ENCODE data around the gene CIC. TPM values are rescaled to one million over a fixed set of nuclear protein-coding genes. Genes with fewer than 3 reads are reported as not detected.

The CIC gene
- total and polyA plus RNA-seq, 2 of the 13 experiments (the other 11 are each of a cell fraction or from before 2014, with no cell fraction given), result 5.9 to 8.0 TPM

GRCh38 chr19:42268704-42269477, at the start of gene CIC (continued):
- no peak for TF ChIP-seq MLX (CRISPR knock-in tag; IDR thresholded peaks at IDR 0.05)
- TF ChIP-seq ZNF770 (CRISPR knock-in tag; IDR thresholded peaks at IDR 0.05), result no peak
- peak; percentile 99 for TF ChIP-seq ZNF143 (CRISPR knock-in tag; IDR thresholded peaks at IDR 0.05)
- TF ChIP-seq SRSF1 (optimal IDR thresholded peaks at IDR 0.05; ENCODE audit: low read depth, low read length), result peak; percentile 26
- no peak for TF ChIP-seq CERS6 (CRISPR knock-in tag; IDR thresholded peaks at IDR 0.05)
- no peak for TF ChIP-seq ZNF704 (CRISPR knock-in tag; IDR thresholded peaks at IDR 0.05; ENCODE audit: borderline replicate concordance)
- TF ChIP-seq TBX3 (IDR thresholded peaks at IDR 0.05; ENCODE audit: borderline replicate concordance), result no peak
- no peak for TF ChIP-seq RXRA (CRISPR knock-in tag; IDR thresholded peaks at IDR 0.05)
- TF ChIP-seq FUBP1 (CRISPR knock-in tag; IDR thresholded peaks at IDR 0.05; ENCODE audit: borderline replicate concordance), result no peak
- no peak for TF ChIP-seq MTA3 (CRISPR knock-in tag; IDR thresholded peaks at IDR 0.05)
- no peak for TF ChIP-seq ZNF10 (CRISPR knock-in tag; IDR thresholded peaks at IDR 0.05; ENCODE audit: borderline replicate concordance, low read depth)
- TF ChIP-seq HNF1A (IDR thresholded peaks at IDR 0.05; ENCODE audit: low read depth), result no peak
- 0 out of 2 replicates have a peak, but pooled peaks have one; percentile 21 for TF ChIP-seq HNF1A (CRISPR knock-in tag; IDR thresholded peaks at IDR 0.05; ENCODE audit: borderline replicate concordance)
- peak; percentile 96 for TF ChIP-seq PBX3 (CRISPR knock-in tag; IDR thresholded peaks at IDR 0.05; ENCODE audit: borderline replicate concordance)
- no peak for TF ChIP-seq TCF12 (IDR thresholded peaks at IDR 0.05)
- TF ChIP-seq TCF12 (CRISPR knock-in tag; IDR thresholded peaks at IDR 0.05), result no peak
